ENCODE measurements around the gene LRRC46. TPM values are rescaled to one million over a fixed set of nuclear protein-coding genes. Genes with fewer than 3 reads are reported as not detected.

The LRRC46 gene
- total RNA-seq, 2 donors from 2014 or later, result 0.20 to 0.21 TPM

DNA sequence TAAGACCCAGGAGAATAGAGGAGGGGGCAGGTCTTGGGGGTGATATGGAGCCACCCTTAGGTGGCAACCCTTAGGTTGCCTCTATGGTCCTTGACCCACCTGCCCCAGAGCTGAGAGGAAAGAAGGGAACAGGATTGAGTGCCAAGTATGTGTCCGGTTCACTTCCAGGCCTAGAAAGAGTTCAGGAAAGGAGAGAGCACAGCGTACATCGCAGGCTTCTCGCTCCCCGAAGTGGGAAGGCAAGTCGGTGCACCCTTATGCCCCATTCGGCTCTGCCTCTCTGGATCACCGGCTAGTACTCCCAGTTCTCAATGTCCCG is 18.9 kb downstream of the LRRC46 start:
- no peaks in the 10 kb centered on the region for H3K4me1 ChIP-seq
- peak overlapping the region; percentile 45 for H3K4me3 ChIP-seq
- peak overlapping the region; percentile 77 to 81 for H3K9ac ChIP-seq (ENCODE audit: low read depth in 2 of 2, low read length in 2 of 2)
- no peaks in the 10 kb centered on the region for H3K9me3 ChIP-seq
- peaks cover 44% of the 10 kb centered on the region for H3K27me3 ChIP-seq
- no peak for DNase-seq
- TF ChIP-seq, protein P1, sequence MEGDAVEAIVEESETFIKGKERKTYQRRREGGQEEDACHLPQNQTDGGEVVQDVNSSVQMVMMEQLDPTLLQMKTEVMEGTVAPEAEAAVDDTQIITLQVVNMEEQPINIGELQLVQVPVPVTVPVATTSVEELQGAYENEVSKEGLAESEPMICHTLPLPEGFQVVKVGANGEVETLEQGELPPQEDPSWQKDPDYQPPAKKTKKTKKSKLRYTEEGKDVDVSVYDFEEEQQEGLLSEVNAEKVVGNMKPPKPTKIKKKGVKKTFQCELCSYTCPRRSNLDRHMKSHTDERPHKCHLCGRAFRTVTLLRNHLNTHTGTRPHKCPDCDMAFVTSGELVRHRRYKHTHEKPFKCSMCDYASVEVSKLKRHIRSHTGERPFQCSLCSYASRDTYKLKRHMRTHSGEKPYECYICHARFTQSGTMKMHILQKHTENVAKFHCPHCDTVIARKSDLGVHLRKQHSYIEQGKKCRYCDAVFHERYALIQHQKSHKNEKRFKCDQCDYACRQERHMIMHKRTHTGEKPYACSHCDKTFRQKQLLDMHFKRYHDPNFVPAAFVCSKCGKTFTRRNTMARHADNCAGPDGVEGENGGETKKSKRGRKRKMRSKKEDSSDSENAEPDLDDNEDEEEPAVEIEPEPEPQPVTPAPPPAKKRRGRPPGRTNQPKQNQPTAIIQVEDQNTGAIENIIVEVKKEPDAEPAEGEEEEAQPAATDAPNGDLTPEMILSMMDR (IDR thresholded peaks at IDR 0.05), result no peak
- no peak overlapping the region for H3K27ac ChIP-seq
- intact Hi-C loops (cut with DNase I), result no loop called here
- H3K36me3 ChIP-seq, result no peaks in the 10 kb centered on the region

DNA sequence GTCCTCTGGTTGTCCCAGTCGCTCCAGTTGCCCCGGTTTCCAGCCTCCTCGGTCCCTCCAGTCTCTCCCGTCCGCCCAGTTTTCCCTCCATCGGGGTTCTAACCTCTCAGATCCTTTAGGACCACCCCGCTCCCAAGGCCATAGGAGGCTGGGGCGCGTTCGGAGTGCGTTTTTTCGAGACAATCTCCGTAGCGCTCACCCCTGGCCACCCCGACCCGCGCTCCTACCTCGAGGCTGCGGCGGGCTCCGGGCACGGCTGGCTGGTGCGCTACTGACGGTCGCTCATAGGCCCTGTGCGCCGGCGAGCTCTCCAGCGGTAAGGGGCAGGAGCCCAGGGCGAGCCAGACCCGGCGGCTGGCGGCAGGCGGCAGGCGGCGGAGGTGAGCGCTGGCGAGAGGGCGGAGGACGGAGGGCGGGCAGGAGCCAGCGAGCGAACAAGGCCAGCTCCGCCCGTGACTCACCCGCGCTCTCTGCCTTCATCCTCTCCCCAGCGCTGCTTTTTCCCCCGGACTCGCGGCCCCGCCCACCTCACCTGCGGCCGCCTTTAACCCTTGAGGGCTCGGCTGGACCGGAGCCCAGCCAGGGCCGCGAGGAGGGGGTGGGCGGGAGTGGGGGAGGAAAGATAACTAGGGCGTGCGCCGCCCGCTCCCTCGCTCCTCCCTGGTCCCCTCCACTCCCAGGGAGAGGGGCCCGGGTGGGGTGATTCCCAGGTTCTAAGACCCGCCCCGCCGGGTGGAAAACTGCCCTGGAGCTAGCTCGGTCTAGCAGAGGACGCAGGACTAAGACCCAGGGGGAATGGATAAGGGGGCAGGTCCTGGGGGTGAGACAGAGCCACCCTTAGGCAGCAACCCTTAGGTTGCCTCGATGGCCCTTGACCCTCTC is 19.5 kb downstream of the LRRC46 start, which contains the start of gene SP6:
TSS of gene SP6 (minus strand) at position 472 of the 882 bp plus-strand sequence. CDS start 2,734 bp downstream, outside the sequence.
- TF ChIP-seq, protein P1 (IDR thresholded peaks at IDR 0.05), result no peak
- intact Hi-C loops (cut with DNase I), result no loop called here
- DNase-seq, result peak; percentile 94
- Histone ChIP-seq H3K36me3 (no peaks in the 10 kb centered on the region), H3K4me3 (peak within 1 kb of the TSS; percentile 45), H3K9ac (ENCODE audit: low read depth in 2 of 2, low read length in 2 of 2) (peak within 1 kb of the TSS; percentile 77 to 81), H3K27me3 (peaks cover 44% of the 10 kb centered on the region), H3K4me1 (no peaks in the 10 kb centered on the region), H3K9me3 (no peaks in the 10 kb centered on the region), H3K27ac (peak within 1 kb of the TSS; percentile 38)

DNA sequence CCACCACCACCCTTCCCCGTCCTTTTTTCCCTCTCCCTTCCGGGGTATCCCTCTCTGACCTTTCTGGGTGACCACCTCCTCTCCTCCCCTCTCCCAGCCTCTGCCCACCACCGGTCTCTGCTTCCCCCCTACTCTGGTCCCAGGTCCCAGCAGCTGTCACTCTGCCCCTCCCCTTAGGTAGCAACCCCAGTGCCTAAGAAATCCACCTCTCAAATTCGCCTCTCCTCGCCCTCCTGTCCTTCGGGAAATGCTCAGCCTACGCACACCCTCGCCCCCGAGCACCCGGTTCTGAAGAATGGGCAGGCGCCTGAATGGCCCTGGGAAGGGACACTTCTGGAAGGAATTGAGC is 20.3 kb downstream of the LRRC46 start:
- no peaks in the 10 kb centered on the region for H3K9me3 ChIP-seq
- no peak overlapping the region for H3K9ac ChIP-seq (ENCODE audit: low read depth in 2 of 2, low read length in 2 of 2)
- no peak overlapping the region for H3K27ac ChIP-seq
- intact Hi-C loops (cut with DNase I), result no loop called here
- H3K4me1 ChIP-seq, result no peaks in the 10 kb centered on the region
- peaks cover 44% of the 10 kb centered on the region for H3K27me3 ChIP-seq
- H3K36me3 ChIP-seq, result no peaks in the 10 kb centered on the region
- DNase-seq, result no peak
- no peak overlapping the region for H3K4me3 ChIP-seq
- TF ChIP-seq, protein P1 (IDR thresholded peaks at IDR 0.05), result no peak

DNA sequence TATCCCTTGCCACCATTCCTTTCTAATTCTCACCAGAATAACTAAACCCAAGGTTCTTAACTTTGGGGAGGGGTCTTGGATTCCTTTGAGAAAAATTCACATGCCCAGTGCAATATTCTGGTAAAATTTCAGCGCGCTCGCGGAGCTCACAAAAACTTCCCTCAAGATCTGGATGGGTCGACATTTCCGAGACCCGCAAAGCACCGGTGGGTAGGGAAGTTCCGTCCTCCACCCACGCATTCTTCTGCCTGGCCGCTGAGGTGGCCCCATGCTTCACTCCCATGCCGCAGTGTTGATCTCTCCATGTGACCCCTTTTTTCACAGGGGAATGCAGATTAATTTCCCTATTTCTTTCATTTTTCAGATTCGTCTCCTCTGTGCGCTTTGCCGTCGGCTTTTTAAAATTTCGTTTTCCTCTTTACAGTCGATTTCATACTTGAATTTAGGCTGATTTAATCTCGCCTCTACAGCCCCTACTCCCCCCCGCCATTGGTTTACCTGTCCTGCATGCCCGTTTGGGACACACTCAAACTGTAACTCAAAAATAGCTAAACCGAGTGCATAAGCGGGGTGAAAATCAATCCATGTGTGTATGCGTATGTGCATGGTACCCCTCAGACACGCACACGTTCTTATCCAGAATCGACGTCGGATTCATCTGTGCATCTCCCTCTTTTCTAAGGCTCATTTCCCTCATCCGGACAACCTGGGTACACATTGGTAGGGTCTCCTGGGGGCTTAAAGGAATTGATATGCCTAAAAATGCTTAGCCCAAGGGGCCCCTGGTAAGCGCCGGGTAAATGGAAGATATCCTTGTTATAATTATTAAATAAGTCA is 20.9 kb downstream of the LRRC46 start:
- no peak for DNase-seq
- intact Hi-C loops (cut with DNase I), result no loop called here
- Histone ChIP-seq H3K27ac (no peak overlapping the region), H3K4me3 (no peak overlapping the region), H3K36me3 (no peaks in the 10 kb centered on the region), H3K4me1 (no peaks in the 10 kb centered on the region), H3K9ac (ENCODE audit: low read depth in 2 of 2, low read length in 2 of 2) (no peak overlapping the region), H3K27me3 (peaks cover 39% of the 10 kb centered on the region), H3K9me3 (no peaks in the 10 kb centered on the region)
- TF ChIP-seq, protein P1 (IDR thresholded peaks at IDR 0.05), result no peak

DNA sequence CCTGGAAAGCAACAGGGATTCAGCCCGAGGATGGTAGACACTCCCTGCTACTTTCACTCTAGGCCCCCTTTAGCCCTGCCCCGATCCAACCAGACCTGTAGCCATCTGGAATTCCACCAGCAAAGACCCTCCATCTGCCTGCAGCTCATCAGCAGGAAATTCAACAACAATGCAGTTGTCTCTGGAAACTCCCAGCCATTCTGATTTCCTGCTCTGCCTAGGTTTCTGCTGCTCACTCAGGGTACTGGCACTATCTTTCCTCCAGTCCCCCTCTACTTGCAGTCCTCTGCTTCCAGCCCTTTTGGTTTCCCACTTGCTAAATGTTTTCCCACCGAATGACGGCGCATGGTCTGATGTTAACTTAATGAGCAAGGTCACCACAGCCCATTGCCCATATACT is 22.1 kb downstream of the LRRC46 start:
- Histone ChIP-seq H3K27me3 (peaks cover 27% of the 10 kb centered on the region), H3K36me3 (no peaks in the 10 kb centered on the region), H3K9ac (ENCODE audit: low read depth in 2 of 2, low read length in 2 of 2) (no peak overlapping the region), H3K4me3 (no peak overlapping the region), H3K27ac (no peak overlapping the region), H3K9me3 (no peaks in the 10 kb centered on the region), H3K4me1 (no peaks in the 10 kb centered on the region)
- intact Hi-C loops (cut with DNase I), result no loop called here
- no peak for DNase-seq
- TF ChIP-seq, protein P1 (IDR thresholded peaks at IDR 0.05), result no peak

Measured in colonic mucosa (tissue), 4 donors.